HG02763 (cell line): ENCODE measurements around the gene ADRA2A.

Source experiments
- ATAC-seq: cut with Tn5 transposase; IDR thresholded peaks from one replicate; pipeline ENCODE4 v1.9.1; 2021; ENCODE audit warnings: mild to moderate bottlenecking, moderate library complexity; ENCODE audit not compliant: unreplicated experiment

Gene ADRA2A

DNA sequence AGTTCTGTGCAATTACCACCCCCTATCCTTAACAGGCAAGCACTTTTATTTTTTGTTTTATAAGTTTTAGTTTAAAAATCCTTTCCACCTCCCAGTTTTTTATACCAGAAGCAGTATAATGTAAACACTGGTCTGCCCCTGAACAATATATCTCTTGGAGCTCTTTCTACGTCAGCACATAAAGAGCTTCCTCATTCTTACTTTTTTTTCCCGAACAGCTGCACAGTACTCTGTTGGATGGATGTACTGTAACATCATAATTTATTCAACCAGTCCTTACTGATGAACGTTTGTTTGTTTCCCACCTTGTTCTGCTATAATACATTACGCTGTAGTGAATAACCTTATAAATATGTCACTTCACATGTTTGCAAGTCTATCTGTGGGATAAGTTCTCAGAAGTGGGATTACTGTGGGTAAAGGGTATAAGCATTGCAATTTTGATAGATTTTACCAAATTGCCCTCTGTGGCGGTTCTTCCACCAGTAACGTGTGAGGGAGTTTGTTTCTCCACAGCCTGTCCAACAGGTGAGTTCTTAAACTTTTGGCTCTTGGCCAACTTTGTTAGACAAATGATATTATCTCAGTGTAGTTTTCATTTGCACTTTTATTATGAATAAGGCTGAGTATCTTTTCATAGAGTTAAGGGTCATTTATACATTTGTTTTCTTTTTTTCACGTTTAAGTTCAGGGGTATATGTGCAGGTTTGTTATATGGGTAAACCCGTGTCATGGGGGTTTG is 32.8 kb downstream of the ADRA2A start:
- ATAC-seq, result no peak

DNA sequence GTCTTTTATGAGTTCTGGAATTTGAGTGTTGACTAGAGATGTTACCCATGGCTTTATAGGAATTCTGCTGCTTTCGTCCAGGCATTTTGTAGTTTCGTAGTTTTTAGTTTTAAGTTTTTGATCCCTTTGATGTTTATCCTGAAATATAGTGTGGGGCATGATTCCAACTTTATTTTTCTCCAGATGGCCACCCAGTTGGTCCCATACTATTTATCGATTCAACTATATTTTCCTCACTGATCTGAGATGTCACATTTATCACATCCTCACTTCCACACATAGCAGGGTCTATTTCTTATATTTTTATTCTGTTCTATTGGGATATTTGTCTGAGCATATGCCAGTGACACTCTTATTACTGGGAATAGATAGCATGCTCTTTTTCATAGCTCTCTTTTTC is 33.9 kb downstream of the ADRA2A start:
- no peak for ATAC-seq

DNA sequence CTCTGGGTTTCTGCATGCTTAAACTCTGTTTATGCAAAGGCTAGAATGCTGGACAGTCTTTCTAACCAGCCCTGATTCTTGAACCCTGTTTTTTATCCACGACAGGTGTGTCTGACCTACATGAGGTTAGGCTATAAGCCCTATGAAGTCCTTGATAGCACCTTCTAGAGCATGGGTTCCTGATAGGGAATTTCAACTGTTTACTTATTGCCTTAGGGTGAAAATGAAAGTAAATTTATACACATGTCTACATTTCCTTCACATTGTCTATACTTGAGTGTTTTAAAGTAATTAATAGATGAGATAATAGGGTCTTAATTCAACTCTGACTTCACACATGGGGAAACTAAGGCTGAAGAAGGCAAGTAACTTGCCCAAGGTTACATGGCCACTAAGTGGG is 35.5 kb downstream of the ADRA2A start:
- no peak for ATAC-seq

DNA sequence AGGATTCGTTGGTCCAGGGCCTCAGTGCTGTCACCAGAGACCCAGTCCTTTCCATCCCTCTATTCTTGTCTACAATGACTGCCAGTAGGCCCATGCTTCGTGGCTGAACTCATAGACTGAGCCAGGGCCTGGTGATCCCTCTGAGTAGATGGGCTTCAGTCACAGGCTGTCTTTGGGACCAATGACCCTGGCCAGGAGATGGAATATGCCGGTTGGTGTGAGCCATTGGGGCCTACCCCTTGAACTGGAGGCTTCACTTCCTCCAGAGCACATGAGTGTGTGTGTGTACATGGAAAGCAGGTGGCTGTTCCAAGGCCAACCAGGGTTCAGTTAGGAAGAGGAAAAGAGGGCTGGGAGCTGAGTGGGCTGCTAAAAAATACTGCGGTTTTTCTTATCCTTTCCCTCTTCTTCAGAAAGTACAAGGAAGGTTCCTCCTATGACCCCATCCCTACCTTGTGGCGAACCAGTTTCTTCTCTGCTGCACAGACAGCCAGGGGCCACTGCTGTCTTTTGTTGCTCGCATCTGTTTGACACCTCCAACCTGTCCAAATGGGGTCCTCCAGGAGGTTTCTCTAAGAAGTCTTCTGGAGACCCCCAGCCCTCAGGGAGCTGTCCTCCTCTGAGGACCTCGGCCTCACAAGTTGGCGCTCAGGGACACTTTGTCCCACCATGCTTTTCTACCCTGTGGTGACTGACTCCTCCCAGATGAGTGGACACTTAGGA is 36.6 kb downstream of the ADRA2A start:
- no peak for ATAC-seq

DNA sequence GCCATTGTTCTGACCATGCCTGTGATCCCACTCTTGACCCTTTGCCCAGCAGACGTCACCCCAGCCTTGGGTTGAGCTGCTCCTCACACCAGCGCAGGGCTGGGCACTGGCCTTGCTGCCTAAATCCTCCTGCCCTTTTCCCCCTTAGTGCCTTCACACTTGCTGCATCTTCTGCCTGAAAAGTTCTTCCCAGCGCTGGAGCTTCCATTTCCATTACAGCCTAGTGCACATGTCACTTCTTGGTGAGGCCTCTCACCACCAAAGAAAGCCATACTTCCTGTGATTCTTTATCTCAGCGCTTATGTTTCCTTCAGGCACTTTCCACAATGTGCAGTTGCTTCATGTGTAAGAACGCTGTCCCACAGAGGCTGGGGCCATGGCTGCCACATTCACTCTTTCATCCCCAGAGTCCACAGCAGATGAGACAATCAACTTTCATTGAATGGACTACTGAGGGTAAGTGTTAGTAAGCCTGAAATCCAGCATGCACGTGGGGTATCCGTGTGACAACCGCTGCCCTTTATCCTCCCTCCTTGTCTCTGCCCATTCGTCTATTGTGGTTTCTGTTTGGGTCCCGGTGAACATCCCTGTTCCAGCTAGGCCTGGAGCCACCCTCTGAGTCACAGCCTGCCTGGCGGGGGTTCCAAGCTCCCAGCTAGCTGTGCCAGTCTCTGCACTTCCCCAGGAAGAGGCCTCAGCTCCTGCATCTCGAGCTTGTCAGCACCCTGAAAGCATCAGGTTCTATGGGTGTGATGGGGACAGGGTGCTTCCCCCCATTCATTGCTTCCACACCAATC is 37.3 kb downstream of the ADRA2A start:
- no peak for ATAC-seq

DNA sequence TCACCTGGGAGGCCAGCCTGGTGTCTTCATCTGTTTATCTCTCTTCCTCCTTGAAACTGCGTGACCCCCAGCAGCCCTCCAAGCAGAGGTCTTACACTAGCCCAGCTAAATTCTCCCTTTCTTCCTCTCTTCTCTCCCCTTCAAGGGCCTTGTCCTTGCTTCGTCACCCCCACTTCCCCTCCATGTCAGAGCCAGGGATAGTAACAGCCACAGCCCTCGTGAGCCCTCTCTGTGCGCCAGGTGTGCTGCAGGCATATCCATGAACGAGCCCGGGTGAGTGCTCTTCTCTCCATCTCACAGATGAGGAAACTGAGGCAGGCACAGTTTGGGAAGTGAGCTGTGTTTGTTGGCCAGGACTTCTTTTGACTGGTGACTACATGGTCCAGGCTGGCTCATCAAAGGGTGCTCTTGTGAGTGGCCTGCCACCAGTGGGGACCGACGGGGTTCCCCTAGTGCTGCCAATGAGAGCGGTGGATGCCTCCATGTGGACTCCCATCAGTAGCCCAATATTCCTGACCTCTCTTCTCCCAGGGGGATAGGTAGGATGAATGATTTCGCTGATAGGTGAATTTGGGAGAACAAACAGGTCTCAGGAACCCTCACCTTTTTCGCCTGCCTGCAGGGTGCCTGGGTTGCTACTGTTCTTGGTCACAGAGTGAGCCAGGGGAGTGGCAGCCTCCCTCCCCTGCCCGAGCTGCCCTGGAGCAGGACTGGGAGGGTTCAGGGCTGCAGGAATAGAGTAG is 38.1 kb downstream of the ADRA2A start:
- no peak for ATAC-seq

DNA sequence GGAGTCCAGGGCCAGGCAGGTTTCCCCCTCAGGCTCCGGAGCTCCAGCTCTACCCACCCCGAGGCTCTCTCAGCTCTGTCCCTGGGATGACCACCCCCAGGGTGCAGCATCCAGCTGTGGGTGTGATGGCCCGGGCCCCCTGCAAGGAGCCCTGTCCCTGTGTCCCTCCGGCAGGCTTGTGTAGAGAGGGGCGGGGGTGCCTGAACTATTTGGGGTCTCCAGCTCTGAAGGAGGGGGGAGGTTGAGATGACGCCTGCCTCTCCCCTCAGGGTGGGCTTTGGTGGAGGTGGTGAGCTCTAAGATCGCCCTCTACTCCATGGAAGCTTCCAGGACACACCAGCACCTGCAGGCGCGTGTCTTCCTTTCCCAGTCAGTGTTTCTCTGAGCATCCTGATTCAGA is 39.4 kb downstream of the ADRA2A start:
- ATAC-seq, result no peak

DNA sequence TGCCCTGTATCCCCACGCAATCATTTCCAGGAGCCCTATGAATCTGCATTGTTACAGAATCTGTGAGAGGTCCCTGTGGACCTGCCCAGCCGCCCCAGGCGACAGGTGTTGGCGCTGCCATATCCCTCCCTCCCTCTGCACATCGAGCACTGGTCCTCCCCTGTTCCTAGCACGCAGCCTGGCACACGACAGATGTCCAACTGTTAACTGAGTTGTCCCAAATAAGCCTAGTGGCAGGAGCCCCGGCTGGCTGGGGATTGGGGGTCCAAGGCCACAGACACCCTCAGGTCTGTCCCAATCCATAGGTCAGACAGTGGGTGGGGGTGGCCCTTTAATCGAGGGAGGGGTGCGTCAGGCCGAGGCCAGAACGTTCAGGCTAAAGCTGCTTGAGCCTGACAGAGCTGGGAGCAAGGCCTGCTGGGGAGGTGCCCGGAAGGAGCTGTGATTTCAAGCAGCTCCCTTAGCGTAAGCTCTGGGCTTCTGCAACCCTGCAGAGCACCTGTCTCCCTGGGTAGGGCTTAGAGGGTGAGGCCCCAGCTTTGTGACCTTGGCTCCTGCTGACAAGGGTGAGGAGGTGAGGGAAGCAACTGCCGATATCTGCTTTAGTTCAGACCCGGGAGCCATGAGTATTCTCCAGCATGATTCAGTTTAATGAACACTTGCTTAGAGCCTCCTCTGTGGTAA is 40.1 kb downstream of the ADRA2A start:
- no peak for ATAC-seq

DNA sequence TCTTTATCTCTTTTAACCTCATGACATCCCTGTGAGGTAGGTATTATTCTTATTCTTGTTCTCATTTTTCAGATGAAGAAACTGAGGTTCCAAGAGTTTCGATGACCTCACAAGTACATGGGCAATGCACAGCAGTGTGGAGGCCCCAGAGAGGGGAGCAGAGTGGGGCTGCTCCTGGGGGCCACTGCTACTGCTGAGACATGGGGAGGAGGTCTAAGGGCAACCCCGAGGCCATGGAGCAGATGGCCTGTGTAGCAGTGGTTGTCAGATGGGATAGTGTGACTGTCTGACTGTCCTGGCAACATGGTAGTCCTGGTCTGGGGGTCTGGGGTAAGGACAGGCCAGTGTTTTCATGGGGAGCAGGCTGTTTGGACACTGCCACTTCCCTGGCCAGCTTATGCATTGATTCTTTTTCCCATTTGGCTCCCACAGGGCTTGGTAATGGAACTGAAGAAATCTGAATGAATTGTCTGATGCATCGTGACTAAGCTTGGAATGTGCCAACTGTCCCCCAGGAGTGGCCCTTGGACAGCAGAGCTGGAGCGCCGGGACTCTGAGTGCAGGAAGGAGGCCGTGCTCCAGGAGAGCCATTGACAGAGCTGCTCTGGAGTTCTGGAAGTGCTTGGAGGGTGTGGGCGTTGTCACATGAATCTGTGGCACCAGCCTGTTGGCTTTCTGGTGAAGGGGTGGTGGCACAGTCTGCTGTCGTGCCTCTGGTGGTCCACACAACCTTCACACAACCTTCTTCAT is 40.9 kb downstream of the ADRA2A start:
- no peak for ATAC-seq

DNA sequence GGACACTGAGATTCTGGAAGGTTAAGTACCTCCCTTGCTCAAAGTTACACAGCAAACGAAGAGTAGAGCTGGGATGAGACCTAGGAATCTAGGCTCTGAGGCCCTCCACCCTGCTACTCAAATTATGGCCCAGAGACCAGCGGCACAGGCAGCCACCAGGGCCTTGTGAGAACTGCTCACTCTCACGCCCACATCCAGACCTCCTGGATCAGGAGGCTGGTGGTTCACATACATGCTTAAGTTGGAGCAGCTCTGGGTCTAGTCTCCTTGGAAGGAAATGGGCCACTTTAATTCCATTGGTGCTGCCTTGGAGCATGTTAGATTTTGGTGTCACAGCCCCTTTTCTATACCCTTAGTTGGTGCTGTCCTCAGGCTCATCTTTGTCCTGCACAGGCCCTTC is 41.9 kb downstream of the ADRA2A start:
- ATAC-seq, result no peak

DNA sequence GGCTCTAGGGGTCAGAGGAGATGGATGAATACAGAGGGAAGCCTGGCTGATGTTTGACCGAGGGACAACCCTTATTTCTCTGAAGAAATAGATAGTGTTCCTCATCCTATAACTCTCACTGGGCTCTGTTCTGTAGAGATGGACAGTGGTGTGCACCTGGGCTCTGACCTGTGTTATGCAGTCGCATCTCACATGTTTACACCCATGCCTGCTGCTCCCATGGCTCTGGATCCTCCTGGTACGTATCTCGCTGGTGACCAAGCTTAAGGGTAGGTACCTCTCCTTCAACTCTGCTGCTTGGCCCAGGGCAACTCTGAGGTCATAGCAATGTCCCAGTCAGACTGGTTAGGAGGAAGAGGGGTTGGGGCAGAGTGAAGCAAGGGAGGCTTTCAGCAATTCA is 42.8 kb downstream of the ADRA2A start:
- no peak for ATAC-seq

DNA sequence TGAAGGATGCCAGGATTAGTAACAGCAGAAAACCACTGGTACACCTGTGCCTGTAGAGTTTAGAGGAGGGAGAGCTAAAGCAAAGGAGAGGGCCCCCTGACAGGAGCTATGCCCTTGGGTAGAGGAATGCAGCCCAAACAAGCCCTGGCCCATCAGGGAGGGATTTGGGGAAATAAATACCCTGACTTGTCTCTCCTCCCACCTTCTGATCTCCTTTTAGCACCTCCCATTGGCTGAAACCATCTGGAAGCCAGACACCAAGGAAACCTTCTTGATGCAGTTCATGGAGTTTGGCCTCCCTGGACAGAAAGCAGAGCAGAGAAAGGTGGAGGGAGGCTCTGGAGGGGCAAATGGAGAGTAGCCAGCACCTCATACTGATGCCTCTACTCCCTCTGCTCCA is 45.3 kb downstream of the ADRA2A start:
- ATAC-seq, result no peak

DNA sequence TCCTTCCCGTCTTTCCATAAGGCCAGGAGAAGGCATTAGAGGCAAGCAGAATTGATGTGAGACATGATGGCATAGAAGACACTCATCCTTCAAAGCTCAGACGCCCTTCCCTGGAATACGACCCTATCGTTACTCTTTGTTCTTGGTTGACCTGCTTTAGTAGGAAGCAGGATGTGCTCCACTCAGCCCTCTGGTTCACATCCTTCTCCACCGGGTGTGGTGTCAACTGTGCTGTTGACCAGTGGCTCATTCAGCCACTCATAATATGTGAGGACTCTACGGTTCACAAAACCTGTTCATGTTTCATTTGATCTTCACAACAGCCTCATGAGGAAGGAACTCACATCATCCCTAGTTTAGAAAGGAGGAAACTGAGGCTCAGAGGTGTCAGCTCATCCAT is 47.1 kb downstream of the ADRA2A start:
- ATAC-seq, result no peak

DNA sequence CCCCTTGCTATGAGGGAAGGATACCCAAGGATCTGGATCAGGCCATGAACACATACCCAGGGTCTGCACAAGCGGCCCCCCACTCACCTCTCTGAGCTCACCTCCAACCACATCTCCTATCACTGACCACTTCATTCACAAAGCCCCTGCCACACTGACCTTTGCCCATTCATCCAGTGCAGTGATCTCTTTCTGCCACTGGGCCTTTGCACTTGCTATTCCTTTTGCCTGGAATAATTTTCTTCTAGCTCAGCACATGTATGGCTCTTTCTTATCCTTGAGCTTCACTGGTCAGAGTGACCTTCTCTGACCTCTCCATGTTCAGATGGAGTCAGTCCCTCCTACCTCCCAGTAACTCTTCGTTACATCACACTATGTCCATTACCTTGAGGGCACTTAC is 48.3 kb downstream of the ADRA2A start:
- ATAC-seq, result no peak

DNA sequence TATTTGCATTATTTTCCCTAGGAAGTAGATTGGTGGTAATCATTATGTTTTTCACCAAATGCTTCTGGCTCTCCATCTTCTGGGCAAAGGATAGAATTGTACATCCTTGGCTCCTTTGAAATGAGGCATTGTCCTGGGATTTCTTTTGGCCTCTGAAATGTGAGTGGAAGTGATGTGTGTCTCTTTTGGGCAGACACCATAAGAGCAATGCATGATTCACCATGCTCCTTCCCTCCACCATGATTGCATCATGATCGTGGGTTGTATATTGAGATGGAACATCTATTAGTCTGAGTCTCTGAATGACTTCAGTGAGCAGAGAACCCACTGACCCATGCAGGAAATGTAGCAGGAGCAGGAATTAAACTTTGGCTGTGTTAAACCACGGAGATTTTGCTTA is 49.2 kb downstream of the ADRA2A start:
- no peak for ATAC-seq

DNA sequence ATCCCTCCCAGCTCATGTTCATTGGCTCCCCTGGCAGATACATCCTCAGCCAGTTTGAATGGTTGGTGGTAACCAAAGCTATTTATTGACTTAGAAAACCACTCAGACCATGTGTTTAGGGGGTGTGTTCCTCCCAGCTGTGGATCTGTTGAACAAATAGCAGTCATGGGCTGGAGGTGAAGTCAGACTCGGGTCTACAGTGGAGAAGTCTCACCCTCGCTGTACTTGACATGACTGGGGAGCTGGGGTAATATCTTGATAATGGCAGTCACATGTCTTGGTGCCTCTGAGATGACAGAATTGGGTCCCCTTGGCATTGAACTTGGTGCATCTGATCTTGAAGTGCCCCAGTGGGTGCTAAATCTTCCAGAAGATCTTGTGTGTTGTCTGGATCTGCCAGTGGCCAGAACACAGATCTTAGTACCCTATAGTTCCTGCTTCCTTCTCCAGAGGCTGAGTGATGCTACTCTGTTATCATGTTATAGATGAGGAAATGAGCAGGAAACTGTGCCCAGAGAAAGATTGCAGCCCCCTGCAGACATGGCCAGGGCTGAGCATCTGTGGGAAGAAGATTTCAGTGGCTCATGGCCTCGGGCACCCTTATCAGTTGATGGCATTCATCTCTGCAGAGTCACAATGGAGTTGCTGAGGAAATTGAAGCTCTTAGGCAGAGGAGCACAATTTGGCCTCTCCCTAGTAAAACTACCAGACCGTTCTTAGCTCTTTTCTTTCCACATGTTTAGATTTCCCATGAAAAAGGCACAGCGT is 50.4 kb downstream of the ADRA2A start:
- no peak for ATAC-seq

DNA sequence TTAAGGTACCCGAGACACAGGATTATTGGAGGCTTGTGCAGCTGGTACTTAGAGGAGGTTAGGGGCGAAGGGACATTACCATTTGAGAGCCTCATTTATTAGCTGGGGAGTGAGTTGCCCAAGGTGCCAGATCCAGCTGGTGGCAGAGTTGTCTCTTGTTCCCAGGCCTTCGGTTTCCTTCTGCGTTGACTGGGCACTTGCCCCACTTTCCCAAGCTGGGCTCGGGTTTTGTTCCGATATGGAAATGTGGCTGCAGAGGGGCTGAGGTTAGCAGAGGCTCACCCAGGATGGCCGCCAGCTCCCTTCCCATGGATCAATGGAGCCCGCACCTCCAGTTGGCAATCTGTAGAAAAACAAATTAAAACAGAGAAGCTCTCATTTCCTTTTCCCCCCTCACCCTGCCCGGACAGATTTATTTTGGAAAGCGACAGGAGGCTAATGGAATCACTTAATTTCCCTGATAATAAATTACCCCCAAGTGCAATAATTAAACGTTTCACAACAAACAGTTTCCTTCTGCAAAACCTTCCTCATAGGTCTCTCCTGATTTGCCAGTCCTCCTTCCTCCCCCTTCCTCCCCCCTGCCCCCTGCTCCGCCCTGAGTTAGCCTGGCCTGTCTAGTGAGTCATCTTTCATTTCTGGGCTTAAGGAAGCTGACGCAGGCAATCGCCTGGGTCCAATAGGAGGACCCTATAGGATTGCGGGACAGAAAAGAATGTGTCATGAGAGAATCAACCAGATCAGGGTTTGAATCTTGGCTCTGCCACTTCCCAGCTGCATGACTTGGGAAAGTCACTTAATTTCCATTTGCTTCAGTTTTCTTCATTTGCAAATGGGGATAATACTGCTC is 51.7 kb downstream of the ADRA2A start:
- ATAC-seq, result no peak

DNA sequence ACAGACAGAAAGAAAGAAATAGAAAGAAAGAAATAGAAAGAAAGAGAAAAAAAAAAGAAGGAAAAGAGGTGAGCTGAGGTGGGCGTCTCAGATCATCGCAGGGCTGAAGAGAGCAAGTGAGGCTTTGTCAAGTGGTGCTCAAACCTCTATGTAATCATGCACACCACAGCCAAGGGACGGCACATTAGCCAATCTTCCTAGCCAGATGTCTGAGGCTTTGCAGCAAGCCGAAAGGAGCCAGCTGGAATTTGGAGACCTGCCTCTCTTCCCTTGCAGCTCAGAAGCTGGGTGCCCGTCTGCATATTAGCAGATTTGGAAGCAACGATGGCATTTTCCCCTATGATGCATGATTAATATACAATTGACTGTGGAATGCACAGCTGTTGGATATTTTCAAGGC is 52.5 kb downstream of the ADRA2A start:
- no peak for ATAC-seq
